Upper lobe of right lung (tissue), 1 donor: ENCODE measurements around the gene FMO2. TPM values are rescaled to one million over a fixed set of nuclear protein-coding genes. Genes with fewer than 3 reads are reported as not detected.

Experiments
- ATAC-seq: fragments of 200-7000 bp; cut with Tn5 transposase; one replicate; pipeline ENCODE4 v1.9.1; 2020; ENCODE audit warnings: mild to moderate bottlenecking, moderate library complexity
- DNase-seq: peaks from one replicate; pipeline ENCODE4 v3.0.0-alpha.2; 2020
- H3K27ac ChIP-seq: fragments of 200-600 bp; one replicate; pipeline ENCODE4 v1.8.0; 2022
- H3K27me3 ChIP-seq: fragments of 200-600 bp; one replicate; pipeline ENCODE4 v1.8.0; 2022; ENCODE audit warnings: mild to moderate bottlenecking
- H3K36me3 ChIP-seq: fragments of 200-600 bp; one replicate; pipeline ENCODE4 v1.8.0; 2022
- H3K4me1 ChIP-seq: fragments of 200-600 bp; one replicate; pipeline ENCODE4 v1.8.0; 2022
- H3K4me3 ChIP-seq: fragments of 200-600 bp; one replicate; pipeline ENCODE4 v1.8.0; 2022; ENCODE audit warnings: mild to moderate bottlenecking
- H3K9me3 ChIP-seq: fragments of 200-600 bp; one replicate; pipeline ENCODE4 v1.8.0; 2022
- CTCF ChIP-seq: fragments of 200-600 bp; IDR thresholded peaks from one replicate; pipeline ENCODE4 v1.8.0; 2022; ENCODE audit warnings: antibody characterized with exemption
- intact Hi-C: fragments of 100-400 bp; cut with DNase I; formaldehyde crosslinking; loops from one replicate; pipeline ENCODE4 v1.11.0; 2022
- total RNA-seq: library from RNA; stranded (reverse); fragmentation: NEBNext Ultra II Directional; extraction: Animal tissue kit (Norgen Biotek cat#: 25700); gene quantifications from one replicate; pipeline ENCODE4 v1.2.1, GENCODE V29; 2021
- donor health status: DM: no; HTN: yes; CAD: no; lungs with severe emphysema.

FMO2 gene
- total RNA-seq, 1 donor from 2014 or later: 392 TPM

- Histone ChIP-seq H3K27ac (no peak overlapping the region), H3K36me3 (no peaks in the 10 kb centered on the region), H3K27me3 (no peaks in the 10 kb centered on the region), H3K4me3 (no peak overlapping the region), H3K9me3 (no peaks in the 10 kb centered on the region), H3K4me1 (peaks cover 4% of the 10 kb centered on the region)
- no peak for TF ChIP-seq CTCF
- intact Hi-C loops: no loop called here
- peak; percentile 81 for ATAC-seq
- no peak for DNase-seq
Observed at GRCh38 chr1:171212607-171213351, 27.7 kb downstream of the FMO2 start.

- Histone ChIP-seq H3K27me3 (no peaks in the 10 kb centered on the region), H3K4me3 (no peak overlapping the region), H3K4me1 (peaks cover 4% of the 10 kb centered on the region), H3K9me3 (no peaks in the 10 kb centered on the region), H3K36me3 (no peaks in the 10 kb centered on the region), H3K27ac (no peak overlapping the region)
- no peak for TF ChIP-seq CTCF
- no peak for DNase-seq
- no peak for ATAC-seq
- intact Hi-C loops: no loop called here
Observed at GRCh38 chr1:171213559-171214454, 28.7 kb downstream of the FMO2 start.

- no peak for TF ChIP-seq CTCF
- Histone ChIP-seq H3K27ac (no peak overlapping the region), H3K9me3 (no peaks in the 10 kb centered on the region), H3K4me1 (peaks cover 3% of the 10 kb centered on the region), H3K27me3 (no peaks in the 10 kb centered on the region), H3K36me3 (no peaks in the 10 kb centered on the region), H3K4me3 (no peak overlapping the region)
- ATAC-seq (no peak), DNase-seq (no peak)
- intact Hi-C loops: no loop called here
Observed at GRCh38 chr1:171217658-171218443, 32.8 kb downstream of the FMO2 start.

GRCh38 chr1:171218661-171219060 lies 33.6 kb downstream of the FMO2 start:
- intact Hi-C loops: no loop called here
- TF ChIP-seq CTCF: no peak
- no peak for ATAC-seq
- Histone ChIP-seq H3K9me3 (no peaks in the 10 kb centered on the region), H3K4me1 (peaks cover 5% of the 10 kb centered on the region), H3K27ac (no peak overlapping the region), H3K36me3 (no peaks in the 10 kb centered on the region), H3K4me3 (no peak overlapping the region), H3K27me3 (no peaks in the 10 kb centered on the region)
- DNase-seq: no peak

- H3K4me1 ChIP-seq: peaks cover 11% of the 10 kb centered on the region
Observed at GRCh38 chr1:171219346-171220080, 34.4 kb downstream of the FMO2 start.

More at GRCh38 chr1:171219346-171220080, 34.4 kb downstream of the FMO2 start:
- no peak for DNase-seq
- Histone ChIP-seq H3K27me3 (no peaks in the 10 kb centered on the region), H3K9me3 (no peaks in the 10 kb centered on the region), H3K4me3 (no peak overlapping the region), H3K36me3 (no peaks in the 10 kb centered on the region), H3K27ac (peak overlapping the region; percentile 38)
- intact Hi-C loops: no loop called here
- no peak for TF ChIP-seq CTCF
- no peak for ATAC-seq
